Peyer's patch (tissue), 4 donors: ENCODE results near the gene FDXR.

Experiments used
- POLR2A ChIP-seq, 2 donors: fragments of 450-650 bp; IDR thresholded peaks; one replicate each; pipeline ENCODE4 v1.5.1; 2017; ENCODE audit warnings: antibody characterized with exemption in 2 of 2, mild to moderate bottlenecking in 2 of 2, moderate library complexity in 2 of 2
- TF ChIP-seq, protein P1 (sequence below), 6 experiments: fragments of 450-650 bp in 4 of 6; fragments of 200-600 bp in 2 of 6; sonication (generic) in 1 of 6; IDR thresholded peaks; one replicate each; pipeline ENCODE4 v1.5.1; 2017 to 2019; ENCODE audit warnings: antibody characterized with exemption in 6 of 6, mild to moderate bottlenecking in 3 of 6, moderate library complexity in 1 of 6

DNA sequence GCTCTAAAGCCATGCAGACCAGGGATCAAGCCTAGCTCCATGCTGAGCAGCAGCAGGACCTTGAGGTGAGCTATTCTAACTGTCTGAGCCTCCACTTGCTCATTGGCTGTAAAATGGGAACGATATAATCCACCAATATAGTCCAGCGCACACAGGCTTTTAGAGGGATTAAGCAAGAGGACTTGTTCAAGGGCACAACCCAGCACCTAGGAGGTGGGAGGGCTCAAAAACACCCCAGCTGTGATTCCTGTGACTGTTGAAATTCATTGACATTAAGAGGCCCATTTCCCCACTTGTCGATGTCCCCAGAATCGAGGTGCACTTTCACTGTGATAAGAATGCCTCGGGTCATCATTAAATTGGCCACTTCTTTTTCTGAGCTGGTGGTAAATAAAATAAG, 46.1 kb upstream of the FDXR start:
- TF ChIP-seq, protein P1, sequence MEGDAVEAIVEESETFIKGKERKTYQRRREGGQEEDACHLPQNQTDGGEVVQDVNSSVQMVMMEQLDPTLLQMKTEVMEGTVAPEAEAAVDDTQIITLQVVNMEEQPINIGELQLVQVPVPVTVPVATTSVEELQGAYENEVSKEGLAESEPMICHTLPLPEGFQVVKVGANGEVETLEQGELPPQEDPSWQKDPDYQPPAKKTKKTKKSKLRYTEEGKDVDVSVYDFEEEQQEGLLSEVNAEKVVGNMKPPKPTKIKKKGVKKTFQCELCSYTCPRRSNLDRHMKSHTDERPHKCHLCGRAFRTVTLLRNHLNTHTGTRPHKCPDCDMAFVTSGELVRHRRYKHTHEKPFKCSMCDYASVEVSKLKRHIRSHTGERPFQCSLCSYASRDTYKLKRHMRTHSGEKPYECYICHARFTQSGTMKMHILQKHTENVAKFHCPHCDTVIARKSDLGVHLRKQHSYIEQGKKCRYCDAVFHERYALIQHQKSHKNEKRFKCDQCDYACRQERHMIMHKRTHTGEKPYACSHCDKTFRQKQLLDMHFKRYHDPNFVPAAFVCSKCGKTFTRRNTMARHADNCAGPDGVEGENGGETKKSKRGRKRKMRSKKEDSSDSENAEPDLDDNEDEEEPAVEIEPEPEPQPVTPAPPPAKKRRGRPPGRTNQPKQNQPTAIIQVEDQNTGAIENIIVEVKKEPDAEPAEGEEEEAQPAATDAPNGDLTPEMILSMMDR (IDR thresholded peaks at IDR 0.05), result no peak
- no peak for TF ChIP-seq POLR2A (IDR thresholded peaks at IDR 0.05)
